Tibial nerve (tissue), 4 donors: ENCODE results near the gene XPC.

Experiments used
- CTCF ChIP-seq, 5 experiments: fragments of 200-600 bp in 3 of 5; fragments of 450-650 bp in 2 of 5; sonication (generic) in 3 of 5; IDR thresholded peaks; one replicate each; pipeline ENCODE4 v1.5.1; 2016 to 2019; ENCODE audit warnings: antibody characterized with exemption in 5 of 5, mild to moderate bottlenecking in 3 of 5, moderate library complexity in 2 of 5
- EP300 ChIP-seq, 2 donors: sonication (generic); formaldehyde crosslinking; IDR thresholded peaks; one replicate each; pipeline ENCODE4 v1.6.1; 2017; ENCODE audit warnings: antibody characterized with exemption in 2 of 2, mild to moderate bottlenecking in 1 of 2
- POLR2A ChIP-seq, 2 donors: fragments of 450-650 bp; IDR thresholded peaks; one replicate each; pipeline ENCODE4 v1.6.1; 2017; ENCODE audit warnings: antibody characterized with exemption in 2 of 2, mild to moderate bottlenecking in 2 of 2, moderate library complexity in 2 of 2

DNA sequence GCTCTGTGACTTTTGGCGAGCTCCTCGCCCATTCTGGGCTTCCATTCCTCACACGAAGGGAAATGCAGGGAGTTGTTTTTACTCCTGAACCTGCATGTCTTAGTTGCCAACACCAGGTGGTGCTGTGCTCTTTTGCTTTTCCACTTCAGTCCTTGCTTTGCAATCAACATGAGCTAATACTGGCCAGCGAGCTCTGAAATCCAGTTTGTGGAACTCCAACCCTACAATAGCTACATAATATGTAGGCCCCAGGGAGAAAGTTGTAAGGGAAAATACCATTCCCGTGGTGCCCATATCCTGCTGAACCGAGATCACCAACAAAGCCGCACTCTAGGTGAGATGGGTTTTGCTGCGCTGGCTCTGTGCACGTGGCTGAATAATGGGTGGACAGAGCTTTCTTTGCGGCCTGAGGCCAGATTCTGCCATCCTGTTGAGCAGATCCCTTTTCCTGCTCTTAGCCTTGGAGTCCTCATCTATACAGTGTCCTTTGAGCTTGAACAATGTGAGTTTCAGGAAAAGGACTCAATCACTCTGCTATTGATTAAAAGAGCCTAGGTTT is 25.2 kb upstream of the XPC start:
- peak; percentile 72 to 91 (median 79) for TF ChIP-seq CTCF (IDR thresholded peaks at IDR 0.05)
- TF ChIP-seq POLR2A (IDR thresholded peaks at IDR 0.05): no peak
- TF ChIP-seq EP300 (IDR thresholded peaks at IDR 0.05): peak in 1 of 2 donors; percentile 54
